K562 (cell line): ENCODE measurements around the gene MUCL3. TPM values are rescaled to one million over a fixed set of nuclear protein-coding genes. Genes with fewer than 3 reads are reported as not detected.

Source experiments
- CBX2 ChIP-seq: fragments of 200-600 bp; sonication (generic); IDR thresholded peaks from one replicate; pipeline ENCODE4 v1.6.1; 2012; ENCODE audit warnings: mild to moderate bottlenecking, low read length, inconsistent platforms; ENCODE audit not compliant: insufficient read depth, poor library complexity, severe bottlenecking
- CHD1 ChIP-seq: fragments of 200-600 bp; sonication (generic); IDR thresholded peaks from one replicate; pipeline ENCODE4 v1.6.1; 2012; ENCODE audit warnings: mild to moderate bottlenecking, moderate library complexity, low read length, inconsistent platforms
- DNMT1 ChIP-seq: fragments of 450-650 bp; IDR thresholded peaks from 2 replicates; pipeline ENCODE4 v1.6.1; 2016; ENCODE audit warnings: antibody characterized with exemption, mild to moderate bottlenecking
- EGR1 ChIP-seq: fragments of 450-650 bp; conservative IDR thresholded peaks from 2 replicates; pipeline ENCODE4 v1.6.1; 2017; ENCODE audit warnings: mild to moderate bottlenecking
- HDAC1 ChIP-seq, 2 experiments: fragments of 450-650 bp; IDR thresholded peaks; 2 replicates each; pipeline ENCODE4 v1.6.1; 2016 to 2017; ENCODE audit warnings: inconsistent platforms in 1 of 2, mild to moderate bottlenecking in 1 of 2, moderate library complexity in 1 of 2
- HMGN3 ChIP-seq: IDR thresholded peaks from 2 replicates; pipeline ENCODE4 v1.6.1; 2011; ENCODE audit warnings: borderline replicate concordance, low read depth, mild to moderate bottlenecking, mixed read lengths, low read length; ENCODE audit not compliant: insufficient read length; ENCODE audit errors: extremely low read depth
- HNRNPLL ChIP-seq: fragments of 200-400 bp; formaldehyde crosslinking; IDR thresholded peaks from 2 replicates; pipeline ENCODE4 v1.6.1; 2017; ENCODE audit warnings: low read length, low read depth, mild to moderate bottlenecking; ENCODE audit not compliant: poor library complexity, severe bottlenecking
- JUN ChIP-seq, 2 experiments: sonication (generic) in 1 of 2; formaldehyde crosslinking in 1 of 2; IDR thresholded peaks; 2 replicates each; pipeline versions ENCODE4 v1.6.1 to v1.8.0; 2012 to 2022; ENCODE audit warnings: borderline replicate concordance in 2 of 2, mild to moderate bottlenecking in 2 of 2, improper control_type of control experiment in 1 of 2, low read depth in 1 of 2, low read length in 1 of 2, missing genetic modification reagents in 1 of 2
- KDM4B ChIP-seq, 2 experiments: fragments of 450-650 bp in 1 of 2; sonication (generic) in 1 of 2; IDR thresholded peaks; 2 replicates each; pipeline ENCODE4 v1.6.1; 2016 to 2017; ENCODE audit warnings: borderline replicate concordance in 2 of 2, antibody characterized with exemption in 1 of 2, low read depth in 1 of 2, mild to moderate bottlenecking in 1 of 2
- NFATC3 ChIP-seq: fragments of 450-650 bp; IDR thresholded peaks from 2 replicates; pipeline ENCODE4 v1.6.1; 2017; ENCODE audit warnings: mild to moderate bottlenecking
- SMAD4 ChIP-seq: fragments of 250-450 bp; sonication (Bioruptor Pico); conservative IDR thresholded peaks from 2 replicates; pipeline ENCODE4 v1.8.0; 2021; ENCODE audit warnings: inconsistent platforms, mild to moderate bottlenecking, moderate library complexity
- SMARCA4 ChIP-seq: fragments of 450-650 bp; IDR thresholded peaks from 2 replicates; pipeline ENCODE4 v1.6.1; 2016
- TBP ChIP-seq: optimal IDR thresholded peaks from 2 replicates; pipeline ENCODE3; 2011; ENCODE audit warnings: low read depth, low read length, improper control_type of control experiment
- ZFX ChIP-seq: sonication (generic); formaldehyde crosslinking; IDR thresholded peaks from 2 replicates; pipeline ENCODE4 v1.8.0; 2022; ENCODE audit warnings: mild to moderate bottlenecking, missing genetic modification reagents, moderate library complexity
- ZNF263 ChIP-seq: sonication (generic); formaldehyde crosslinking; IDR thresholded peaks from 2 replicates; pipeline ENCODE4 v1.8.0; 2022; ENCODE audit warnings: mild to moderate bottlenecking, missing genetic modification reagents, borderline replicate concordance
- ZNF436 ChIP-seq: fragments of 250-450, 450-650 bp; sonication (Bioruptor Pico); formaldehyde crosslinking; IDR thresholded peaks from 2 replicates; pipeline ENCODE4 v1.7.0; 2020; ENCODE audit warnings: mild to moderate bottlenecking
- polyA plus RNA-seq, 8 experiments: library from polyadenylated mRNA; depleted of rRNA in 4 of 8; stranded (reverse) in 5 of 8; unstranded in 3 of 8; fragments of >200 nt; fragmentation: Nextera tagmentation in 2 of 8; fragmentation: Illumina TruSeq in 1 of 8; extraction: Ambion mirVana in 2 of 8; extraction: Trizol in 1 of 8; gene quantifications; 2 replicates each; pipeline versions ENCODE4 v1.2.1 to v1.2.3, GENCODE V29; 2011 to 2014; ENCODE audit warnings: inconsistent platforms in 1 of 8, missing spikeins in 1 of 8
- total RNA-seq, 7 experiments: library from RNA; depleted of rRNA in 6 of 7; stranded (reverse); fragments of >200 nt in 6 of 7; fragmentation: Illumina TruSeq in 2 of 7; extraction: Trizol in 2 of 7; gene quantifications; 2 replicates each; pipeline versions ENCODE4 v1.2.1 to v1.2.3, GENCODE V29; 2011 to 2021; ENCODE audit warnings: low replicate concordance in 1 of 7
- TF ChIP-seq, protein P1 (sequence below): fragments of 450-650 bp; formaldehyde crosslinking; IDR thresholded peaks from 2 replicates; pipeline ENCODE4 v1.4.0; 2020; ENCODE audit warnings: mild to moderate bottlenecking, moderate library complexity
- TF ChIP-seq, protein P2 (sequence below): fragments of 250-450 bp; sonication (Bioruptor Pico); IDR thresholded peaks from 2 replicates; pipeline ENCODE4 v1.8.0; 2021; ENCODE audit warnings: moderate library complexity, mild to moderate bottlenecking, inconsistent platforms
- TF ChIP-seq, protein P3 (sequence below): sonication (generic); formaldehyde crosslinking; IDR thresholded peaks from 2 replicates; pipeline ENCODE4 v1.8.0; 2022; ENCODE audit warnings: mild to moderate bottlenecking, missing genetic modification reagents, borderline replicate concordance
- TF ChIP-seq, protein P4 (sequence below): fragments of 450-650 bp; IDR thresholded peaks from 2 replicates; pipeline ENCODE4 v1.6.1; 2016; ENCODE audit warnings: low read depth, mild to moderate bottlenecking, moderate library complexity
- TF ChIP-seq, protein P5 (sequence below), 2 experiments: fragments of 250-450 bp in 1 of 2; fragments of 450-650 bp in 1 of 2; sonication (Bioruptor Pico) in 1 of 2; IDR thresholded peaks; 2 replicates each; pipeline versions ENCODE4 v1.6.1 to v1.8.0; 2016 to 2021; ENCODE audit warnings: mild to moderate bottlenecking in 2 of 2, moderate library complexity in 2 of 2, missing compliant biosample characterization in 1 of 2, missing genetic modification characterization in 1 of 2

MUCL3 gene
- total and polyA plus RNA-seq, 9 of the 15 experiments (the other 6 are each of a cell fraction or from before 2014, with no cell fraction given) = 0.07 TPM; not detected in 8

DNA sequence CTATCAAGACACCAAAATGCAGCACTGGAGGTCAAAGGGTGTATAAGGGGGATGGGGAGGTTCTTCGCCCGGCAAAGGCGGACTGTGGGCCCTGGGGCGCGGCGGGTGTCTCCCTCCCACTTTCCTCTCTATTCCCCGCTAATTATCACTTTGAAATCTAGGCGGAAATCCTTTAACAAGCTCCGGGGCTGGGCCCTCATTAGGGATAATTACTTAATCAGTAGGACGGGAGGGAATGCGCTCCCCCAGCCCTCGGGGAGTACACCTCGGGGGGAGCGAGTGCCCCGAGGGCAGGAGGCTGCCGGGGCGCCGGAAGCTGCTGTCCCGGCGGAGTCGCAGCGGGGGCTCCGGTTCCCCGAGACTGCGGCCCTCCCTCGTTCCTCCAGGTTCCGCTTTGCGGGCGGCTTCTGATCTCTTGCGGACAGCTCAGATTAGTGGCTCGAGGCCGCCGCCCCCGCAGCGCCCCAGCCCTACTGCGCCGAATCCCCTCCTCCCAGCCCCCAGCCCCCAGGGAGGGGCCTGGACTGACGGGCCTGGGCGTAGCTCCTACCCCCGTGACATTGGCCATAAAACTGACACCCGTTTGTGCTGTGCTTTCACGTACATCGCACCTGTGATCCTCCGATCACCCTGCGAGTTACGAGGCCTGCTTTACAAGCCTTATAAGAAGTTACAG, 14.7 kb downstream of the MUCL3 start (continued):
- TF ChIP-seq, protein P1, sequence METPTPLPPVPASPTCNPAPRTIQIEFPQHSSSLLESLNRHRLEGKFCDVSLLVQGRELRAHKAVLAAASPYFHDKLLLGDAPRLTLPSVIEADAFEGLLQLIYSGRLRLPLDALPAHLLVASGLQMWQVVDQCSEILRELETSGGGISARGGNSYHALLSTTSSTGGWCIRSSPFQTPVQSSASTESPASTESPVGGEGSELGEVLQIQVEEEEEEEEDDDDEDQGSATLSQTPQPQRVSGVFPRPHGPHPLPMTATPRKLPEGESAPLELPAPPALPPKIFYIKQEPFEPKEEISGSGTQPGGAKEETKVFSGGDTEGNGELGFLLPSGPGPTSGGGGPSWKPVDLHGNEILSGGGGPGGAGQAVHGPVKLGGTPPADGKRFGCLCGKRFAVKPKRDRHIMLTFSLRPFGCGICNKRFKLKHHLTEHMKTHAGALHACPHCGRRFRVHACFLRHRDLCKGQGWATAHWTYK (CRISPR knock-in tag) = peak; percentile 70
- TF ChIP-seq HNRNPLL (peak; percentile 77), DNMT1 (no peak), NFATC3 (no peak), HMGN3 (peak; percentile 96), EGR1 (peak; percentile 99), CHD1 (no peak), HDAC1 (IDR thresholded peaks at IDR 0.05) (peak in 1 of 2 experiments; percentile 63; a peak in 2 of 4 replicates), SMARCA4 (peak; percentile 42), SMAD4 (peak; percentile 96), ZNF263 (0 out of 2 replicates have a peak, but pooled peaks have one; percentile 6), CBX2 (peak; percentile 7), TBP (peak; percentile 91), ZFX (CRISPR knock-in tag) (peak; percentile 53), ZNF436 (no peak), KDM4B (IDR thresholded peaks at IDR 0.05; ENCODE audit: borderline replicate concordance in 2 of 2, low read depth in 1 of 2) (peak in 1 of 2 experiments; percentile 88; a peak in 1 of 4 replicates), JUN (IDR thresholded peaks at IDR 0.05; ENCODE audit: borderline replicate concordance, low read depth, low read length) (peak; percentile 46; the same call in 1 of the 2 replicates), JUN (CRISPR knock-in tag; IDR thresholded peaks at IDR 0.05; ENCODE audit: borderline replicate concordance) (0 out of 2 replicates have a peak, but pooled peaks have one; percentile 32)
- TF ChIP-seq, protein P2, sequence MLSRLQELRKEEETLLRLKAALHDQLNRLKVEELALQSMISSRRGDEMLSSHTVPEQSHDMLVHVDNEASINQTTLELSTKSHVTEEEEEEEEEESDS (CRISPR knock-in tag) = no peak
- TF ChIP-seq, protein P3, sequence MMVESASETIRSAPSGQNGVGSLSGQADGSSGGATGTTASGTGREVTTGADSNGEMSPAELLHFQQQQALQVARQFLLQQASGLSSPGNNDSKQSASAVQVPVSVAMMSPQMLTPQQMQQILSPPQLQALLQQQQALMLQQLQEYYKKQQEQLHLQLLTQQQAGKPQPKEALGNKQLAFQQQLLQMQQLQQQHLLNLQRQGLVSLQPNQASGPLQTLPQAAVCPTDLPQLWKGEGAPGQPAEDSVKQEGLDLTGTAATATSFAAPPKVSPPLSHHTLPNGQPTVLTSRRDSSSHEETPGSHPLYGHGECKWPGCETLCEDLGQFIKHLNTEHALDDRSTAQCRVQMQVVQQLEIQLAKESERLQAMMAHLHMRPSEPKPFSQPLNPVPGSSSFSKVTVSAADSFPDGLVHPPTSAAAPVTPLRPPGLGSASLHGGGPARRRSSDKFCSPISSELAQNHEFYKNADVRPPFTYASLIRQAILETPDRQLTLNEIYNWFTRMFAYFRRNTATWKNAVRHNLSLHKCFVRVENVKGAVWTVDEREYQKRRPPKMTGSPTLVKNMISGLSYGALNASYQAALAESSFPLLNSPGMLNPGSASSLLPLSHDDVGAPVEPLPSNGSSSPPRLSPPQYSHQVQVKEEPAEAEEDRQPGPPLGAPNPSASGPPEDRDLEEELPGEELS = no peak
- TF ChIP-seq, protein P4, sequence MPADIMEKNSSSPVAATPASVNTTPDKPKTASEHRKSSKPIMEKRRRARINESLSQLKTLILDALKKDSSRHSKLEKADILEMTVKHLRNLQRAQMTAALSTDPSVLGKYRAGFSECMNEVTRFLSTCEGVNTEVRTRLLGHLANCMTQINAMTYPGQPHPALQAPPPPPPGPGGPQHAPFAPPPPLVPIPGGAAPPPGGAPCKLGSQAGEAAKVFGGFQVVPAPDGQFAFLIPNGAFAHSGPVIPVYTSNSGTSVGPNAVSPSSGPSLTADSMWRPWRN = peak; percentile 82
- TF ChIP-seq, protein P5, sequence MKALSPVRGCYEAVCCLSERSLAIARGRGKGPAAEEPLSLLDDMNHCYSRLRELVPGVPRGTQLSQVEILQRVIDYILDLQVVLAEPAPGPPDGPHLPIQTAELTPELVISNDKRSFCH (CRISPR knock-in tag; IDR thresholded peaks at IDR 0.05) = 0 out of 2 replicates have a peak, but pooled peaks have one; percentile 23
- TF ChIP-seq, protein P5 (tag; IDR thresholded peaks at IDR 0.05) = 0 out of 2 replicates have a peak, but pooled peaks have one; percentile 54
